ENCODE data around the gene ANTKMT.

DNA sequence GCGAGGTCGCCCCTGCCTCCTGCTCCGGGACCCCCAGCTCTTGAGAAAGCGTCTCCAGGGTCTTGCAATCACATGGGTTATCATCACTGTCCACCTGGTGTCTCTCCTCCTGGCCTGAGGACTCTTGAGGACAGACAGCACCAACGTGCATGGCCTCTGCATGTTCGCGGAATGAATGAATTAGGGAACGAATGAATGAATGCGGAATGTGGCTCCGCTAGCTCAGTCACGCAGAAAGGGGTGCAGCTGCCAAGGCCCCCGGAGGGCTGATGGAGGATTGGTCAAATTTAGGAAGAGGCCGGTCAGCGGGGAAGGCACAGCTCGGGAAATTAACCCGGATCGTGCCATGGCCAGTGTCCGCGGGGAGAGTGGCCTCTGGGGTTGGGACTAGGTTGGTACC is 18.6 kb upstream of the ANTKMT start:
- TF ChIP-seq, protein P1, sequence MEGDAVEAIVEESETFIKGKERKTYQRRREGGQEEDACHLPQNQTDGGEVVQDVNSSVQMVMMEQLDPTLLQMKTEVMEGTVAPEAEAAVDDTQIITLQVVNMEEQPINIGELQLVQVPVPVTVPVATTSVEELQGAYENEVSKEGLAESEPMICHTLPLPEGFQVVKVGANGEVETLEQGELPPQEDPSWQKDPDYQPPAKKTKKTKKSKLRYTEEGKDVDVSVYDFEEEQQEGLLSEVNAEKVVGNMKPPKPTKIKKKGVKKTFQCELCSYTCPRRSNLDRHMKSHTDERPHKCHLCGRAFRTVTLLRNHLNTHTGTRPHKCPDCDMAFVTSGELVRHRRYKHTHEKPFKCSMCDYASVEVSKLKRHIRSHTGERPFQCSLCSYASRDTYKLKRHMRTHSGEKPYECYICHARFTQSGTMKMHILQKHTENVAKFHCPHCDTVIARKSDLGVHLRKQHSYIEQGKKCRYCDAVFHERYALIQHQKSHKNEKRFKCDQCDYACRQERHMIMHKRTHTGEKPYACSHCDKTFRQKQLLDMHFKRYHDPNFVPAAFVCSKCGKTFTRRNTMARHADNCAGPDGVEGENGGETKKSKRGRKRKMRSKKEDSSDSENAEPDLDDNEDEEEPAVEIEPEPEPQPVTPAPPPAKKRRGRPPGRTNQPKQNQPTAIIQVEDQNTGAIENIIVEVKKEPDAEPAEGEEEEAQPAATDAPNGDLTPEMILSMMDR (IDR thresholded peaks at IDR 0.05; ENCODE audit: poor library complexity, severe bottlenecking) = no peak
- no peak for TF ChIP-seq EZH2 (IDR thresholded peaks at IDR 0.05; ENCODE audit: borderline replicate concordance, insufficient read depth, low read length, poor library complexity, severe bottlenecking)
- no peak for TF ChIP-seq POLR2AphosphoS5 (IDR thresholded peaks at IDR 0.05)
- no peak for TF ChIP-seq MXI1 (conservative IDR thresholded peaks at IDR 0.05; ENCODE audit: poor library complexity, severe bottlenecking)
- TF ChIP-seq, protein P2, sequence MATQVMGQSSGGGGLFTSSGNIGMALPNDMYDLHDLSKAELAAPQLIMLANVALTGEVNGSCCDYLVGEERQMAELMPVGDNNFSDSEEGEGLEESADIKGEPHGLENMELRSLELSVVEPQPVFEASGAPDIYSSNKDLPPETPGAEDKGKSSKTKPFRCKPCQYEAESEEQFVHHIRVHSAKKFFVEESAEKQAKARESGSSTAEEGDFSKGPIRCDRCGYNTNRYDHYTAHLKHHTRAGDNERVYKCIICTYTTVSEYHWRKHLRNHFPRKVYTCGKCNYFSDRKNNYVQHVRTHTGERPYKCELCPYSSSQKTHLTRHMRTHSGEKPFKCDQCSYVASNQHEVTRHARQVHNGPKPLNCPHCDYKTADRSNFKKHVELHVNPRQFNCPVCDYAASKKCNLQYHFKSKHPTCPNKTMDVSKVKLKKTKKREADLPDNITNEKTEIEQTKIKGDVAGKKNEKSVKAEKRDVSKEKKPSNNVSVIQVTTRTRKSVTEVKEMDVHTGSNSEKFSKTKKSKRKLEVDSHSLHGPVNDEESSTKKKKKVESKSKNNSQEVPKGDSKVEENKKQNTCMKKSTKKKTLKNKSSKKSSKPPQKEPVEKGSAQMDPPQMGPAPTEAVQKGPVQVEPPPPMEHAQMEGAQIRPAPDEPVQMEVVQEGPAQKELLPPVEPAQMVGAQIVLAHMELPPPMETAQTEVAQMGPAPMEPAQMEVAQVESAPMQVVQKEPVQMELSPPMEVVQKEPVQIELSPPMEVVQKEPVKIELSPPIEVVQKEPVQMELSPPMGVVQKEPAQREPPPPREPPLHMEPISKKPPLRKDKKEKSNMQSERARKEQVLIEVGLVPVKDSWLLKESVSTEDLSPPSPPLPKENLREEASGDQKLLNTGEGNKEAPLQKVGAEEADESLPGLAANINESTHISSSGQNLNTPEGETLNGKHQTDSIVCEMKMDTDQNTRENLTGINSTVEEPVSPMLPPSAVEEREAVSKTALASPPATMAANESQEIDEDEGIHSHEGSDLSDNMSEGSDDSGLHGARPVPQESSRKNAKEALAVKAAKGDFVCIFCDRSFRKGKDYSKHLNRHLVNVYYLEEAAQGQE (IDR thresholded peaks at IDR 0.05; ENCODE audit: borderline replicate concordance) = no peak
